Measurements from ENCODE around the gene PLCL1. TPM values are rescaled to one million over a fixed set of nuclear protein-coding genes. Genes with fewer than 3 reads are reported as not detected.

Gene PLCL1
- total and polyA plus RNA-seq, 12 donors = 17.3 to 131 (median 102) TPM

- Histone ChIP-seq H3K4me3 (no peak overlapping the region), H3K27me3 (no peaks in the 10 kb centered on the region), H3K27ac (no peak overlapping the region), H3K4me1 (peaks cover 0 to 51% (median 20%) of the 10 kb centered on the region in 9 donors), H3K9me3 (no peaks in the 10 kb centered on the region), H3K36me3 (no peaks in the 10 kb centered on the region)
- TF ChIP-seq CTCF (IDR thresholded peaks at IDR 0.05) = no peak
- 73 to 81% methylated on average over 1 of the region's 1 CpG for WGBS, 2 donors
- ATAC-seq (no peak), DNase-seq (no peak)
- intact Hi-C loops (cut with DNase I) = no loop called here
Measured at GRCh38 chr2:197941715-197942114, 137.3 kb downstream of the PLCL1 start.

DNA sequence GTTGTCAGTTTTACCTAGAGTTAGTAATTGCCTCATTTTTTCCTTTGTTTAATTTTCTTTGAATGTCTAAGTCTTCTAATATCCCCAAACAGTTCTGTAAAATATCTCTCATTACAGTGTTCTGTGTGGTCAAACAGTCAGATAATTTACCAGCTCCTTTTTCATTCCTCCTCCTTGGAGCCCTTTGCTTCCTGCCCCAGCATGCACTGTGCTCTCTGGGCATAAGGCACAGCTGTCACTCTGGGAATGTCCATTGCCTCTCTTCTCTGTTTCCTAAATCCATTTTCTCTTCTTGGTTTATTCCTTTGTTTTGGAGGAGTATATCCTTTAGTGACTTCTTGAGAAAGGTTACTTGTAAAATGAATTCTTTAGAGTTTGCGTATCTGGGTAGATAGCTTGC lies 139.3 kb downstream of the PLCL1 start:
- Histone ChIP-seq H3K27ac (no peak overlapping the region), H3K27me3 (no peaks in the 10 kb centered on the region), H3K4me3 (no peak overlapping the region), H3K36me3 (no peaks in the 10 kb centered on the region), H3K4me1 (peaks cover 0 to 54% (median 21%) of the 10 kb centered on the region in 9 donors), H3K9me3 (no peaks in the 10 kb centered on the region)
- DNase-seq = no peak
- WGBS, 2 donors = 96 to 97% methylated on average over 1 of the region's 1 CpG
- no peak for TF ChIP-seq CTCF (IDR thresholded peaks at IDR 0.05)
- intact Hi-C loops (cut with DNase I) = no loop called here
- peak in 1 of 8 donors; percentile 49 for ATAC-seq

- ATAC-seq (no peak), DNase-seq (no peak)
- no peak for TF ChIP-seq CTCF (IDR thresholded peaks at IDR 0.05)
- 45 to 48% methylated on average over 2 of the region's 2 CpGs for WGBS, 2 donors
- H3K27me3 ChIP-seq = no peaks in the 10 kb centered on the region
- no peaks in the 10 kb centered on the region for H3K9me3 ChIP-seq
- intact Hi-C loops (cut with DNase I) = no loop called here
- H3K4me3 ChIP-seq = no peak overlapping the region
- peaks cover 0 to 60% (median 21%) of the 10 kb centered on the region in 9 donors for H3K4me1 ChIP-seq
- H3K27ac ChIP-seq = no peak overlapping the region
- H3K36me3 ChIP-seq = no peaks in the 10 kb centered on the region
Measured at GRCh38 chr2:197944416-197945096, 140.2 kb downstream of the PLCL1 start.

- no peak for DNase-seq
- ATAC-seq = no peak
- WGBS, 2 donors = 52 to 53% methylated on average over 2 of the region's 2 CpGs
- Histone ChIP-seq H3K4me3 (no peak overlapping the region), H3K27ac (peak overlapping the region in 1 of 10 donors; percentile 19), H3K36me3 (no peaks in the 10 kb centered on the region), H3K27me3 (no peaks in the 10 kb centered on the region), H3K9me3 (no peaks in the 10 kb centered on the region), H3K4me1 (peaks cover 4 to 66% (median 37%) of the 10 kb centered on the region in 9 donors)
- no peak for TF ChIP-seq CTCF (IDR thresholded peaks at IDR 0.05)
- intact Hi-C loops (cut with DNase I) = no loop called here
Measured at GRCh38 chr2:197946562-197946961, 142.2 kb downstream of the PLCL1 start.
